OCI-LY7 (cell line): Measurements from ENCODE around the gene KCNQ2.

Source experiments
- EZH2phosphoT487 ChIP-seq: fragments of 200-600 bp; sonication (generic); IDR thresholded peaks from 2 replicates; pipeline ENCODE4 v1.6.1; 2018; ENCODE audit warnings: low read depth, borderline replicate concordance, mild to moderate bottlenecking, mixed run types, antibody characterized with exemption, low read length, moderate library complexity, mixed read lengths
- TF ChIP-seq, protein P1 (sequence below): fragments of 200-600 bp; sonication (generic); conservative IDR thresholded peaks from 2 replicates; pipeline ENCODE4 v1.5.1; 2014; ENCODE audit warnings: mild to moderate bottlenecking, antibody characterized with exemption, low read length, moderate library complexity, mixed read lengths

DNA sequence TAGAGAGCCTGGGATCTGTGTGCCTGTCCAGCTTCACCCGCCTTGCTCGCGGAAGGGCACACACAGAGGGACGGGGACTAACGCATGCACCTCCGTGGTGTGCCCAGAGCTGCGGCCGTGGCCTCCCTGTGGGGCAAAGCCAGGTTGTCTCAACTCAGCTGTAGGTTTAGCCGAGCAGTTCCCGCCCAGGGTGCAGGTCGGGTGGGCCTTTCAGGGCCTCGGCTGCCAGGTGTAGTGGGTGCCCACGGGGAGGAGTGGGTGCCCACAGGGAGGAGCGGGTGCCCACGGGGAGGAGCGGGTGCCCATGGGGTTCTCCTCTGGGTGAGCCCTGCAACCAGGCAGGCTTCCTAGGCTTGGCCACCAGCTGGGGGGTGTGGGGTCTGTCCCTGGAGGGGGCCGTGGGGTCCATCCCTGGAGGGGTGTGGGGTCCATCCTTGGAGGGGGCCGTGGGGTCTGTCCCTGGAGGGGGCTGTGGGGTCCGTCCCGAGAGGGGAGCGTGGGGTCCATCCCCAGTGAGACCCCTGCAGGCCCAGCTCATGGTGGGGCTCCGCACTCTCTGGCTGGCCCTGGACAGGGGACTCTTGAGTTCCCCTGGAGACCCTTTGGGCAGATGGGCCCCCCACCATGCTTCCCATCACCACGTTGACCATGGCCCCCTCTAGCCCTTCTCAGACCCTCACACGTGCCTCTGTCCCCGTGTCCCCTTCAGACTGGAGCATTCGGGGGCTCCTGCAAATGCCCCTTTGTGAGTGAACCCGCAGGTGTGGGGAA is 73.5 kb downstream of the KCNQ2 start:
- TF ChIP-seq, protein P1, sequence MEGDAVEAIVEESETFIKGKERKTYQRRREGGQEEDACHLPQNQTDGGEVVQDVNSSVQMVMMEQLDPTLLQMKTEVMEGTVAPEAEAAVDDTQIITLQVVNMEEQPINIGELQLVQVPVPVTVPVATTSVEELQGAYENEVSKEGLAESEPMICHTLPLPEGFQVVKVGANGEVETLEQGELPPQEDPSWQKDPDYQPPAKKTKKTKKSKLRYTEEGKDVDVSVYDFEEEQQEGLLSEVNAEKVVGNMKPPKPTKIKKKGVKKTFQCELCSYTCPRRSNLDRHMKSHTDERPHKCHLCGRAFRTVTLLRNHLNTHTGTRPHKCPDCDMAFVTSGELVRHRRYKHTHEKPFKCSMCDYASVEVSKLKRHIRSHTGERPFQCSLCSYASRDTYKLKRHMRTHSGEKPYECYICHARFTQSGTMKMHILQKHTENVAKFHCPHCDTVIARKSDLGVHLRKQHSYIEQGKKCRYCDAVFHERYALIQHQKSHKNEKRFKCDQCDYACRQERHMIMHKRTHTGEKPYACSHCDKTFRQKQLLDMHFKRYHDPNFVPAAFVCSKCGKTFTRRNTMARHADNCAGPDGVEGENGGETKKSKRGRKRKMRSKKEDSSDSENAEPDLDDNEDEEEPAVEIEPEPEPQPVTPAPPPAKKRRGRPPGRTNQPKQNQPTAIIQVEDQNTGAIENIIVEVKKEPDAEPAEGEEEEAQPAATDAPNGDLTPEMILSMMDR: no peak
- no peak for TF ChIP-seq EZH2phosphoT487
